HG03095 (cell line): ENCODE measurements around the gene MRTFB.
"Not testable (repeated sequence)": the region's sequence is repeated elsewhere in the genome, so short reads cannot be mapped to it uniquely, and the experiment has no call there.

Experiments
- ATAC-seq: cut with Tn5 transposase; IDR thresholded peaks from one replicate; pipeline ENCODE4 v1.9.1; 2021; ENCODE audit warnings: moderate library complexity; ENCODE audit not compliant: unreplicated experiment

The MRTFB gene

DNA sequence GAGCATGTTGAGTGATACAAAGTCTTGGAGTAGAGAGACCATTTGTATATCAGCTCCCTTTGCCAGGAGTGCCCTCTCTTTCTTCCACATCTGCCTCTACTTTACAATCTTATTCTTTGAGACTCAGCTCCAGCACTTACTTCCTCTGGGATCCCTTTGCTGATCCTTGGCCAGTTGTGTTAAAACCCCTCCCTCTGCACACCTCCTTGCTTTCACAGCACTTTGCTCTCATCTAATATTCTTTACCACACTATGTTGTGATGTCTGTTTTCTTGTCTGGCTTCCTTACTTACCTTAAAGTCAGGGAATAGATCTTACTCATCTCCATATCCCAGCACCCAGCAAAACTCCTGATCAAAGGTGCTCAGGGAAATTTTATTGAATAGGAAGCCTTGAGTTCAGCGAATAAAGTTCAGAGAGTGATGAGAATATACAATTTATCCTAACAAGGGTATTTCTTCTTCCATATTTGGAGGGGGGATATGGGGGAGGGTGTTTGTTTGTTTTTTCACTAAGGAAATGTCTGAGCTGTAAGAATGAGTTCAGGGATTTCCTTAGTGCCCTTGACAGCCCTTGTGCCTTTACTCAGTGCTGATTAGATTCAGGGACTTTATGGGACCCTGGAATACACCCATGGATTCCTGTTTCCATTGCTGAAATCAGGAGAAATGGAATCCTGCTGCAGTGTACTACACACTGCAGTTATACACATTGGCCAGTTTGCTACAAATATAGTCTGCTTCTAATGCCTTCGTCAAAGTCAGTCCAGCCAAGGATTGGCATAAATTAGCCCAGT lies 32.0 kb downstream of the MRTFB start:
- ATAC-seq: no peak

DNA sequence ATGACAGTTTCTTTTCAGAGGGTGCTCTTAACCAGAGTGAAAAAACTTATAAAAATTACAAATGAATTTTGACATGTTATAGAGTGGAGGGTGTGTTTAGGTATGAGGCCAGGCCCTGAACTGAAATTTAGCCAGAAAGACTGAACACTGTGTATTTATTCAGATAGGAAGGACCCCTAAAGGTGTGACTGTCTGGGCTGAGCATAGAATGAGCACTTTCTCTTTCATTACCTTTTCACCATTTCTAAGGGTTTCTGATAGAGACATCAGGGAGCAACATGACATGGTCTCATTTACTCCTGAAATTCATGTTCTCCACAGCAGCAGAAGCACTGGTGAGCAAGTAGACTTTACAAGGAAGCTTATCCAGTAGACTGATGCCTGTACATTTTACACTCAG lies 32.9 kb downstream of the MRTFB start:
- no peak for ATAC-seq

DNA sequence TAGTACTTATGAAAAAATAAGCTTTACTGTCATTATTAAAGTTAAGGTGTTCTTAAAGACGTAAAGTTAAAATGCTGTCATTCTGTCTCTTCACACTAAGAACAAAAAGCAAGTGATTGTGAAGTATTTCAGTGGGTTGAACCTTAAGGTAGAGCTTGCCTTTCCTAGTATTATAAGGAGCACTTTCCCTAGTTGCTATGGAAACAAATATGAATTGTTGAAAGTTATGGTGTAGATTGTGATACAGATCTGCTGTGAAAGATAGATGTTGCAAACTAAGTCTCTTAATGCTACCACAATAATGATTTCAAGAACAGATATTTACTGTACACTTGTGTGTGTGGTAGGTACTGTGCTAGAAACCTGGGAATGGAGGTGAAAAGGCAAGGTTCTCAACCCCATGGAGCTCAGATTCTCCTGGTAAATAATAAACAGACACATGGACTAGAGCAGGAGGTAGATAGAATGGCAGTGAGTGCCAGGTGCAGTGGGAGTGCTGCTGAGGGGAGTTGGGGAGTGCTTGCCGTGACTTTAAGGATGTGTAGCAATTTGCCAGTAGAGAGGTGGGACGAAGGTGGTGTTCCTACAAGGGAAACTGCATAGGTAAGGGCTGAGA lies 34.7 kb downstream of the MRTFB start:
- ATAC-seq: no peak

DNA sequence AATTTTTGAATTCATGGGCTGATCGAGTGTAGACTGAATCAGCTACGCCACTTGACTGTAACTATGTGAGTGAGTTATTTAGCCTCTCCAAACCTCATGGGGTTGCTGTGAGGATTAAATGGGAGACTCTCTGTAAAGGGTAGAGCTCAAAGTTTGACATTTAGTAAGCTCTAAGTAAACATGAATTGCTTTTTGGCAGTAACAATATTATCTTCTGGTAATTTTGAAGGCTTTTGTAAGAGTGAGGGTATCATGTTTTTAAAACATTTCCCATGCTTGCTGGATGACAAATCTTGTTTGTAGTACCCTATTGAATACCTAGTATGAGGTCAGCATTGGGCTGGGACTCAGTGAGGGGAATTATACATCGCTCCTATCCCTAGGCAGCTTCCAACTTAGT lies 35.3 kb downstream of the MRTFB start:
- ATAC-seq: no peak

DNA sequence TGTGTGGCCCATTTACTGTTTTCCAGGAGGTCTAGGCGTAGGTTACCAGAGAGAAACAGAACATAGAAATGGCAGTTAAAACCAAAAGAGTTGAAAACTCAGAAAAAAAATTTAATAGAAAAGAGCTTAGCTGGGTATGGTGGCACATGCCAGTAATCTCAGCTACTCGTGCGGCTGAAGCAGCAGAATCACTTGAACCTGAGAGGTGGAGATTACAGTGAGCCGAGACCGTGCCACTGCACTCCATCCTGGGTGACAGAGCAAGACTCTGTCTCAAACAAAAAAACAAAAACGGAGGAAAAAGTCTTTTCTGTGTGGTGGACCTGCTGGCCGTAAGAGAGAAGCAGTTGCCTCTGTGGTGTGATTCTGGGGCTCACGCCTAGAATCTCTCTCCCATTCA lies 35.8 kb downstream of the MRTFB start:
- ATAC-seq: no peak

DNA sequence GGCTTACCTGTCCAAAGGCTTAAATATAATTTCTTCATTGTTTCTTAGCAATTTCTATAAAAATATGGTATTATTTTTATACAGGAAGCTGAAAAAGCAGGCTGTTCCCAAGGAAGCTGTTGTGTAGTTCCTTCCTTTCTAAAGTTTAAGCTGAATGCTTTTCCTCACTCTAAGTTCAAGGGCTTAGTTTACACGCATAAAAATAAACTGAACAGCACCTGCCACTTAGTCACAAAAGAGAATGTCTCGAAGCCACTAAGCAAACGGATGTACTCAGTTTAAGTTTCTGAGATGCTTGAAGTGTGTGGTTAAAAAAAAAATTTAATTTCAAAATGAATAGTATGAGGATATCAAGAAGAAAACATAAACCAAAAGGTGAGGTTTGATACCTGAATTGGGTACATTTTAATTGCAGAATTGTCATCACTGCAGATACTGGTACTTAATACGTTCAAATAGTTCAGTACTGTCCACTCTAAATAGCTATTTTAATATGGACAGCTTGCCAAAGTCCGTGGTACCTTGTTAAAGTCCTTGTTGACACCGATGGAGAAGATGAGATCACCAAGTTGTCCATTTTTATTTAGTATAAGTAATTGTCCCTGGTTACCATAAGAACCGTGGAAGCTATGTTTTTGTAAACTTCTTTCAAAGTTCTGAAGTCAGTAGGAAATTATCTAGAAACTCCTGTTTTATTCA lies 38.1 kb downstream of the MRTFB start:
- ATAC-seq: no peak

DNA sequence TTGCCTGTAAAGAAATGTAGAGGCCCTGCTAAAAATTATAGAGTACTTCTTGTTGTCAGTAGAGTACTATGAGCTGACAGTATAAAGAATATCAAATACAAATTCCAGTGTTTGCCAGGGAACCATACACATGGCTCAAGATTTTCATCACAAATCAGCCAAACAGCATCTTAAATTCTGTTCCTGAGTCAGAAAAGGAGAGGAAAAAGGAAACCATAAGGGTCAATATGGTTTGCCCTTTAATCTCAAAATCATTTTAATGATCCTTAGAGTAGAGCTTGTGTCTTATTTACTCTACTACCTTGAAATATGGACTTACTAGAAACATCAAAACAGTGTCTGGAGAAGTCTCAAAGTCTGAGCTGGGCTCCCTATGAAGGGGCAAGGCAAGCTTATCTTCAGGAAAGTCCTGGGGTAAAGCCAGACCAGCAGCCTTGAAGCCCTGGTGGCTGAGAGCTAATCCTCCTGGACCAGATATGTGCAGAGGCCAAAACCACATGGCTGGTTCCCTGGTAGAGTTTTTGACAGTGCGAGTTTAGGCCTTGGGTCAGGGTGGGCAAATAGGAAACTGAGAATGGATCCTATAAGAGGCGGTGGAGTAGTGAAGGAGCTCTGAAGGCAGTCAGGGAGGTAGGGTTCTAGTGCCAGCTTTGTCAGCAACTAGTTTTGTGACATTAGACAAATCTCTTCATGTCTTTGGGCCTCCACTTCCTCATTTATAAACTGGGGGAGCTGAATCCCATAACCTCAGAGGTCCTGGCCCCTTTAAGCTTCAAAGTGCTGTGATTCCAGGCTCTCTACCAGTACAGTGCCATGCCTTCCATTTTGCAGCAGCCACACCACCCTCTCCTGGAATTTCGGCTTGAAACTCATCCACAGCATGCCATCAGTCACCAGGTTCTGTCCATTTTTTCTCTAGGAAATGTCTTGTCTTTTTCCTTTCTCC lies 38.9 kb downstream of the MRTFB start:
- ATAC-seq: no peak

DNA sequence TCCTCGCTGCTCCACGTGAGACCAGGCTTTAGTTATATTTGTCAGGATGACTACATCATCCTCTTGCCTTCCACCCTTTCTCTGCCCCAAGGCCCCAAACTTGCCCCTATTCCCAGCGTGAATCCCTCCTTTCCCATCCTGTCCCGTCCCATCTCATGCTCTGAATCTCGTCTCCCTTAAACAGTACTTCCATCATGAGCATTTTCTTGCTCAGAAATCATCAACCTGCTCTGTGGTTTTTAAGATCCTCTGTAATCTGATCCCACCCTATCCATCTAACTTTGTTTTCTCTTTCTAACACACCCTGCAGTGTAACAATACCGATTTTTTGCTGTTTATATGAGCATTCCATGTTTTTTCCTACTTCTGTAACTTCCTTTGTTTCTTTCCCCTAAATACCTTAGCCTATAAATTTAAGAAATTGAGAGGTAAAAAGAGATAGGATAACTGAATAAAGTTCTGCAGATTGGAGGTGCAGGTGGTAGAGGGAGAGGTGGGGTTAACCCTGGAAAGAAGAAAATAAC lies 39.7 kb downstream of the MRTFB start:
- ATAC-seq: no peak

DNA sequence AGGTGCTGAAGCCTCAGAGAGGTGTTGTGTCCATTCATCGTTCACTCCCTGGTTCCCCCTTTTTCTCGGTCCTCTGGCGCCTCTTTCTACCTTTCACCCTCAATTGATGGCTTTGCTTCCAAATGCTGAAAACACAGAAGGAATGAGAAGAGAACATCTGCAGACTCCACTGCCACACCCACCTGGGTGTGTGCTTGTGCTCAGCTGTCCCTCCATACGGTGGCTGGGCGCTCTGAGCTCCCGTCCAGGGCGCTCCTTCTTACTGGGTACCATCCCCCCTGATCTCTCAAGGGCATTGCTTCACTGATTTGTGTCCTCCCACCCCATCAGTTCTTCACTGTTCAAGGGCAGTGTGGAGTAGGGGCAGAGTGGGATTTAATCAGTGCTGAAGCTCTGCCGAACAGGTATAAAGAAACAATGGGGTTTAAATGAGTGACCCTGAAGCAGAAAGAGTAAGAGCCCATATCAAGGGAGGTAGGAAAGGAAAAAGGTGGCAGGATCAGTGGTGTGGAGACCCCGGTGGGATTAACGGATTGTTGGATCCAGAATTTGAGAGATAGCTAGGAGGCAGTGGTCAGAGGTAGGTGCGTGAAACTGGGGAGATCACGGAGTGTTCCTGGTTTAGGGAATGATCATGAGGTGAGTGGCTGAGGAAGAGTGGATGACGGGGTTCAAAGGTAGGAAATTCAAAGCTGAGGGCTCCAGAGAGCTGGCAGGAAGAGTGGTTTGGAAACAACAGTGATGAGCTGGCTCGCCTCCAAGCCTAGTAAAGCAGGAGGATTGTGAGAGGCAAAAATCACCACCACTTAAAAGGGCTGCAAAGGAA lies 40.8 kb downstream of the MRTFB start:
- no peak for ATAC-seq

DNA sequence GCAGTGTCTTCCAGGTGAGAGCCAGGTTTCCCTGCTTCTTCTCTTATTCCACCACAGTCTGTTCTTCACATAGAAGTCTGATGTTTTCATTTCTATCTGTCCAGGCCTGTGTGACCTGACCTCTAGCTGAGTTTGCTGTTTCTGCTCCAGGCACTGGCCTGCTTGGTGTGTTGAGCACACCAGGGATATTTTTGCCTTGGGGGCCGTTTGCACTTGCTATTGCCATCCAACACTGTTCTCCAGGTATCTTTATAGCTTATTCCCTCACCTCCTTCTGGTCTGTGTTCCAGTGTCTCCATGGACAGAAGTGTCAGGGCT lies 41.4 kb downstream of the MRTFB start:
- no peak for ATAC-seq

DNA sequence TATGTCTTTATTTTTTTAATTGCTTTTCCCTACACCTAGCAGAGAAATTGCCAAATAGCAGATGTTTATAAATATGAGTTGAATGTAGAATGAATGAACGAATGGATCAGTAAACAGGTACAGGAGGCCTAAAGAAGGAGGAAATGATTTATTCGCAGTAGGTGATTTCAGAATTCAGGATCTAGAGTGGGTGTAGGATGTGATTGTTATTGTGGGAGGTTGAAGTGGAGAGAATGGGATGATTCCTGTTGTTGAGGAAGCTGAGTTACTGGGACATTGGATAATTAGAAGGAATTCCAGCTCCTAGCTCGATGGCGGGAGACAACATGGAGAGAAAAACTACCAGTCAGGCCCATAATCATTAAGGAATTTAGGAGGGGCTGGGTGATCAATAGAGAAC lies 42.2 kb downstream of the MRTFB start:
- ATAC-seq: no peak

DNA sequence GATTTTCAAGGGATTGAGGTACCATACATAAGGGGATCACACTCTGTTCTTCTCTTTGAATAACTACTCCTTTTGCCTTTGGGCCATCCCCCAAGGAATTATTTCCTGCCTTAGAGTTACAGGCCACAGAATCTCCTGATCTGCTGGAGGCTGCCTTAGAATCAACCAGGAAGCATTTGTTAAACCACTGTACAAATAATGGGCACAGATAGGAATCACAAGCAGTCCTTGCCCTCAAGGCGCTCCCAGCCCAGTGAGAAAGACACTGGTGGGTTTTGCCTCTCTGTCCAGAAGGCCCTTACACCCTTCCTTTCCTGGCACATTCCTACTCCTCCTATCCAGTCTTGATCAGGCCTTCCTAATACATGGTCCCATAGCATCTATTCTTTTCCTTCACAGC lies 45.9 kb downstream of the MRTFB start:
- no peak for ATAC-seq

DNA sequence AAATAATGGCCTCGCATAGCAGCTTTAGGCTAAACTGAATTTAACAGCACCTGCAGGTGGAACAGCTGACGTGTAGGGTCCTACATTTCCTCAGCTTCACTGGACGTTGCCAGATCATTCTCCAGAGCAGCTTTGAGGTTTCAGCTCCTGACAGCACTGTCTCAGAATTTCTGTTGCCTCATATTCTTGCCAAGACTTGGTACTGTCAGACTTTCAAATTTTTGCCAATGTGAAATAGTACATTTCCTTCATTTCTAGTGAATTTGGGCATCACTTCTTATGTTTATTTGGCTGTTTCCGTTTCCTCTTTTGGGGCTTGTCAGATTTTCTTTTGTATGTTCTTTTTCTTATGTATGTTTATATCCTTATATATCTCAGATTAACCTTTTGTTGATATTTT lies 48.7 kb downstream of the MRTFB start:
- no peak for ATAC-seq

DNA sequence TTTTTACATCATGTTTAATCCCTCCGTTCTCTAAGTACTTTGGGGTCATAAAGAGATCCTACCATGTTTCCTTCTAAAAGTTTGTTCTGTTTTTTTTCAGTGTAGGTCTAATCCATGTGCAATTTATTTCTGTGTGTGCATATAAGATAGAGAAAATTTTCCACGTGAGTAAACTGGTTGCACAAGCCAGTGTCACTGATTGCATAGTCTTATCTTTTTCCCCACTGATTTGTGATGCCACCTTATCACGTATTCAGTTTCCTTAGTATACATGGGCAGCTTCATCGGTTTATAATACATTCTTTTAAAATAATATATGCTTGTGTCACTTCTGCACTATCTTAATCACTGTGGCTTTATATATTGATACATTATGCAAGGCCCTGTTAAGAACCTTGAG lies 49.2 kb downstream of the MRTFB start:
- no peak for ATAC-seq

DNA sequence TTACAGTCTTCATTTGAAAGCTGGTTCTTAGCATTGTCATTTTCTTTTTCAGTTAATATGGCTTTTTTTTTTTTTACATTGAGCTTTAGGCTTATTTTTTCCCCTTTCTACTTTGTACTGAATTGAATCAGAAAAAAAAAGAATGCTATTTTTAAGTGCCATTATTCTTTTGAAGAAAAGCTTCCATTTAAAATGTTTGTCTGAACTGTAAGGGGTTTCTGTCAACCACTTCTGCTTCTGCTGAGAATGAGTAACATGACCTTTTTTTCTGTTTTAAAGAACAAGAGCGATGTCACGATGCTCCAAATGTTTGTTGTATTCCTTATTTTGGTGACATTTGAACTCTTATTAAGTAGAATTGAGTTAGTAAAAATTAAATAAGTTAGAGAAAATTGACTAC lies 50.0 kb downstream of the MRTFB start:
- ATAC-seq: no peak

DNA sequence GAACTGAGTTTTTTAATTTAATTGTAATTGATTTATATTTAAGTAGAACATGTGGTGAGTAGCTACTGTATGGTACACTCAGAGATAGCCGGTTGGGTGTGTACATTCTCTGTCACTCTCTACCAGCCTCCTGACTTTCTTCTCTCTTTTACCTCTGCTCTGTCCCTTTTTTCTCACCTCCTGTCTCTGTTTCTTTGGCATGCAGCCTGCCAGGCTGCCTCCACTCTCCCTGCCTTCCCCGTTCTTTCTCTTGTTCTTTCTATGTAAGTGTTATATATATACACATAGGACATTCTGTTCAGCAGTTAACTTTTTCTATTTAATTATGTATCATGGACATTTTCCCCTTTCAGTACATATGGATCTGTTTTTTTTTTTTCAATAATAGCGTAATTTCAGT lies 50.8 kb downstream of the MRTFB start:
- ATAC-seq: no peak

DNA sequence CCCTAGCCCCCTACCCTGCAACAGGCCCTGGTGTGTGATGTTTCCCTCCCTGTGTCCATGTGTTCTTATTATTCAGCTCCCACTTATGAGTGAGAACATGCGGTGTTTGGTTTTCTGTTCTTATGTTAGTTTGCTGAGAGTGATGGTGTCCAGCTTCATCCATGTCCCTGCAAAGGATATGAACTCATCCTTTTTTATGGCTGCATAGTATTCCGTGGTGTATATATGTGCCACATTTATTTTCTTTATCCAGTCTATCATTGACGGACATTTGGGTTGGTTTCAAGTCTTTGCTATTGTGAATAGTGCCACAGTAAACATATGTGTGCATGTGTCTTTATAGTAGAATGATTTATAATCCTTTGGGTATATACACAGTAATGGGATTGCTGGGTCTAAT lies 51.3 kb downstream of the MRTFB start:
- ATAC-seq: not testable (repeated sequence)

DNA sequence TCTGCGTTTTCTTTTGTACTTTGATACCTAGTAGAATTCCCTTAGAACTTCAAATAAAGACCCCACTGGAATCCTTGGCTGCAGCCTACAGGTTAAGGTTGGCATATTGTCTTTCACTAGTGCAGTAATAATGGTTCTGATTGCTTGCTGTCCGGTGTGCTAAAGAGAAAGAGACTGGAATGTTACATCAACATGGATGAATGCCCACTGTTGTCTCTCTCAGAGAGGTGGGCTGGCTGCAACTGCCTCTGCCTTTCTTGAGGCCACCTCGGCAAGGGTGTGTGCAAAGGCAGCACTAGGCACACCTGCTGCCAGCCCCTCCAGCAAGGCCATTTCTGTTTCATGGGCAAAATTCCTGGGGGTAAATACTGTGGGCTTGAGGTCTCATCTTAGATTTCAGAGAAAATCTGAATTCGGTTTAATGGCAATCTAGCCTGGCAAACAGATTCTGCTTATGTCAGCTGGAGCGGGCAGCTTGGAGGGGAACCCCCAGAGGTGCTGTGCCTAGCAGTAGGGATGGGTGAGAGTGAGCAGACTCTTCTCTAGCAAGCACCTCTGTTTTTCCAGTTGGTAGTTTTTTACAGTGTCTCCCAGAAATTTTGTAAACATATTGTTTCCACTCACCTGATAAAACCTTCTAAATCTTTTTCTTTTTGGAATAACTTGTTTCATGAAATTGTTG lies 54.0 kb downstream of the MRTFB start:
- ATAC-seq: no peak

DNA sequence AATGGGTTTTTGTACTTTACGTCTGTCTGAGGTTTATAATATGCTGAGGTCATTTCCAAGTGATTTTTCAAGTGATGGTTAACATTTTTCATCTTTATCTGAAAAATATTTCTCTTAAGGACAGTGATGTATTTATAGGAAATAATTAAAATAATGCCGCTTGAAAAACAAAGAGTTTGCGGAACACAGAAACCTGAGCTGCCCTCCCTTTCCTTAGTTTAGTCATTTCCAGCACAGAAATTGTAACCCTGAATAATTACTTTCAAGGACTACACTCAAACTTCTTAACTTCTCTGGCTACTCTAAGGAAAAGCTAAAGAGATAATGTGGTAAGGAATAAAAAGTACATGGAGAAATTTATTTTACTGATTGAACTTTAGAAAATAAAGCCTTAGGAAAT lies 54.6 kb downstream of the MRTFB start:
- ATAC-seq: no peak

DNA sequence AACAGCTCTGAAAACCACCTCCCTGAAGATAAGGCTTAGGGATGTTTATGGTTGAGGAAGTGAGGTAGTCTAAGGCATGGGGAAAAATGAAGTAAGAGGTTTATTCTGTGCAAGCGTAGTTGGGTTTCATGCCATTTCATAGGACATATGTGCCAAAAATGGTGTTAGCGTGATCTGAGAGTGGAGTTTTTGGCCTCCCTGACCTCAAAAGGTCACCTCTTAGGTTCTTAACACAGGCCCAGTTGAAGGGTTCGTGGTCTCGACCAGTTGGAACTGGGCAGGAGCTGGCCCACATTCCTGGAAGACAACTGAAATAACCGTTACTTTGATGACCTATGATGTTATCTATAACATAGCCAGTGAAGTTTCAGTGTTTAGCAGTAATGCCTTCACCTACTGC lies 57.0 kb downstream of the MRTFB start:
- no peak for ATAC-seq
